HepG2 (cell line): ENCODE measurements around the gene FRMD4A. TPM values are rescaled to one million over a fixed set of nuclear protein-coding genes. Genes with fewer than 3 reads are reported as not detected.

ENCODE experiments used
- KAT8 ChIP-seq: IDR thresholded peaks from 2 replicates; pipeline ENCODE4 v1.6.1; 2016; ENCODE audit warnings: missing genetic modification reagents, missing compliant biosample characterization
- NFYC ChIP-seq: IDR thresholded peaks from 2 replicates; pipeline ENCODE4 v1.6.1; 2016; ENCODE audit warnings: missing genetic modification reagents, missing compliant biosample characterization
- NR2C2 ChIP-seq: sonication (generic); formaldehyde crosslinking; IDR thresholded peaks from 2 replicates; pipeline ENCODE4 v1.4.0; 2020; ENCODE audit warnings: missing genetic modification reagents, mild to moderate bottlenecking, moderate library complexity, borderline replicate concordance
- SP5 ChIP-seq: IDR thresholded peaks from 2 replicates; pipeline ENCODE4 v1.6.1; 2016; ENCODE audit warnings: low read depth, borderline replicate concordance
- SYNCRIP ChIP-seq: fragments of 200-400 bp; formaldehyde crosslinking; IDR thresholded peaks from 2 replicates; pipeline ENCODE4 v1.6.1; 2018; ENCODE audit warnings: mild to moderate bottlenecking, low read depth, low read length; ENCODE audit not compliant: insufficient read depth
- ZMAT3 ChIP-seq: sonication (generic); formaldehyde crosslinking; conservative IDR thresholded peaks from 2 replicates; pipeline ENCODE4 v1.7.0; 2021; ENCODE audit warnings: missing genetic modification reagents
- ZNF432 ChIP-seq: sonication (generic); formaldehyde crosslinking; IDR thresholded peaks from 2 replicates; pipeline ENCODE4 v1.5.0; 2020; ENCODE audit warnings: missing genetic modification reagents, mild to moderate bottlenecking, borderline replicate concordance
- ZSCAN9 ChIP-seq: IDR thresholded peaks from 2 replicates; pipeline ENCODE4 v1.6.1; 2016; ENCODE audit warnings: borderline replicate concordance
- polyA plus RNA-seq, 8 experiments: library from polyadenylated mRNA; depleted of rRNA in 3 of 8; stranded (reverse) in 7 of 8; unstranded in 1 of 8; fragments of >200 nt; fragmentation: Illumina TruSeq in 4 of 8; extraction: Trizol in 4 of 8; gene quantifications; 2 replicates each; pipeline versions ENCODE4 v1.2.1 to v1.2.3, GENCODE V29; 2011 to 2016; ENCODE audit warnings: low read depth in 4 of 8, missing spikeins in 1 of 8, mixed read lengths in 1 of 8; ENCODE audit not compliant: insufficient read depth in 1 of 8
- total RNA-seq, 5 experiments: library from RNA; depleted of rRNA; stranded (reverse); fragments of >200 nt; fragmentation: Illumina TruSeq; extraction: Trizol; gene quantifications; 2 replicates each; pipeline ENCODE4 v1.2.3, GENCODE V29; 2016; ENCODE audit warnings: low read depth in 1 of 5
- TF ChIP-seq, protein P1 (sequence below): sonication (generic); formaldehyde crosslinking; IDR thresholded peaks from one replicate; pipeline ENCODE4 v1.5.1; 2020; ENCODE audit warnings: mild to moderate bottlenecking, missing genetic modification reagents; ENCODE audit errors: not compliant biosample characterization

FRMD4A gene
- total and polyA plus RNA-seq, 2 of the 13 experiments (the other 11 are each of a cell fraction or from before 2014, with no cell fraction given): 0.09 to 0.26 TPM

DNA sequence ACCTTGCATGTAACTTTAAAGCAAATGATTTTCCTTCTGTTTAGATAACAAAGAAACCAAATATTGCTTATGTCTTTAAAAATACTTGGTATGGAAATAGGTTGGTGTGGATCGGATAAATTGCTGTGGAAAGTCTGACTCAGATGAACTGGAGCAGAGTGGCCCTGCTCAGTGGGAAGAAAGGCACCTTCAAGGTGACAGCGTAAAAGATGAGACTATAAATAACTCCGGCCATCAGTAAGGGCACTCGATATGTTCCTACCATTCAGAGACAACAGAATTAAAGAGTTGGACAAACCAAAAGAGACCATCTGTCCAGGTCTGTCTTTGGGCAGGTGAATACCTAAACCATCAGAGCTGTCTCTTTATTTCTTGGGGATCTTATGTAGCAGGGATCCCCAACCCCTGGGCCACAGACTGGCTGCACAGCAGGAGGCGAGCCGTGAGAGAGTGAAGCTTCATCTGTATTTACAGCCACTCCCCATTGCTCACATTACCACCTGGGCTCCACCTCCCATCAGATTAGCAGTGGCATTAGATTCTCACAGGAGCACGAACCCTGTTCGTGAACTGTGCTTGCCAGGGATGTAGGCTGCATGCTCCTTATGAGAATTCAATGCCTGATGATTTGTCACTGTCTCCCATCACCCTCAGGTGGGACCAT is 386.9 kb downstream of the FRMD4A start (continued):
- TF ChIP-seq, protein P1, sequence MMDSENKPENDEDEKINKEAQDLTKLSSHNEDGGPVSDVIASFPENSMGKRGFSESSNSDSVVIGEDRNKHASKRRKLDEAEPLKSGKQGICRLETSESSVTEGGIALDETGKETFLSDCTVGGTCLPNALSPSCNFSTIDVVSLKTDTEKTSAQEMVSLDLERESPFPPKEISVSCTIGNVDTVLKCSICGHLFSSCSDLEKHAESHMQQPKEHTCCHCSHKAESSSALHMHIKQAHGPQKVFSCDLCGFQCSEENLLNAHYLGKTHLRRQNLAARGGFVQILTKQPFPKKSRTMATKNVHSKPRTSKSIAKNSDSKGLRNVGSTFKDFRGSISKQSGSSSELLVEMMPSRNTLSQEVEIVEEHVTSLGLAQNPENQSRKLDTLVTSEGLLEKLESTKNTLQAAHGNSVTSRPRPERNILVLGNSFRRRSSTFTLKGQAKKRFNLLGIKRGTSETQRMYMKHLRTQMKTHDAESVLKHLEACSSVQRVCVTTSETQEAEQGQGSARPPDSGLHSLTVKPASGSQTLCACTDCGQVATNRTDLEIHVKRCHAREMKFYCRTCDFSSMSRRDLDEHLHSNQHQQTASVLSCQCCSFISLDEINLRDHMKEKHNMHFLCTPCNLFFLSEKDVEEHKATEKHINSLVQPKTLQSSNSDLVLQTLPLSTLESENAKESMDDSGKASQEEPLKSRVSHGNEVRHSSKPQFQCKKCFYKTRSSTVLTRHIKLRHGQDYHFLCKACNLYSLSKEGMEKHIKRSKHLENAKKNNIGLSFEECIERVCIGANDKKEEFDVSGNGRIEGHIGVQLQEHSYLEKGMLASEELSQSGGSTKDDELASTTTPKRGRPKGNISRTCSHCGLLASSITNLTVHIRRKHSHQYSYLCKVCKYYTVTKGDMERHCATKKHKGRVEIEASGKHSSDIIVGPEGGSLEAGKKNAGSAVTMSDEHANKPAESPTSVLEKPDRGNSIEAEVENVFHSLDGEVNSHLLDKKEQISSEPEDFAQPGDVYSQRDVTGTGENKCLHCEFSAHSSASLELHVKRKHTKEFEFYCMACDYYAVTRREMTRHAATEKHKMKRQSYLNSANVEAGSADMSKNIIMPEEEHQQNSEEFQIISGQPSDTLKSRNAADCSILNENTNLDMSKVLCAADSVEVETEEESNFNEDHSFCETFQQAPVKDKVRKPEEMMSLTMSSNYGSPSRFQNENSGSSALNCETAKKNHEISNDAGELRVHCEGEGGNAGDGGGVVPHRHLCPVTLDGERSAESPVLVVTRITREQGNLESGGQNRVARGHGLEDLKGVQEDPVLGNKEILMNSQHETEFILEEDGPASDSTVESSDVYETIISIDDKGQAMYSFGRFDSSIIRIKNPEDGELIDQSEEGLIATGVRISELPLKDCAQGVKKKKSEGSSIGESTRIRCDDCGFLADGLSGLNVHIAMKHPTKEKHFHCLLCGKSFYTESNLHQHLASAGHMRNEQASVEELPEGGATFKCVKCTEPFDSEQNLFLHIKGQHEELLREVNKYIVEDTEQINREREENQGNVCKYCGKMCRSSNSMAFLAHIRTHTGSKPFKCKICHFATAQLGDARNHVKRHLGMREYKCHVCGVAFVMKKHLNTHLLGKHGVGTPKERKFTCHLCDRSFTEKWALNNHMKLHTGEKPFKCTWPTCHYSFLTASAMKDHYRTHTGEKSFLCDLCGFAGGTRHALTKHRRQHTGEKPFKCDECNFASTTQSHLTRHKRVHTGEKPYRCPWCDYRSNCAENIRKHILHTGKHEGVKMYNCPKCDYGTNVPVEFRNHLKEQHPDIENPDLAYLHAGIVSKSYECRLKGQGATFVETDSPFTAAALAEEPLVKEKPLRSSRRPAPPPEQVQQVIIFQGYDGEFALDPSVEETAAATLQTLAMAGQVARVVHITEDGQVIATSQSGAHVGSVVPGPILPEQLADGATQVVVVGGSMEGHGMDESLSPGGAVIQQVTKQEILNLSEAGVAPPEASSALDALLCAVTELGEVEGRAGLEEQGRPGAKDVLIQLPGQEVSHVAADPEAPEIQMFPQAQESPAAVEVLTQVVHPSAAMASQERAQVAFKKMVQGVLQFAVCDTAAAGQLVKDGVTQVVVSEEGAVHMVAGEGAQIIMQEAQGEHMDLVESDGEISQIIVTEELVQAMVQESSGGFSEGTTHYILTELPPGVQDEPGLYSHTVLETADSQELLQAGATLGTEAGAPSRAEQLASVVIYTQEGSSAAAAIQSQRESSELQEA (CRISPR knock-in tag): no peak
- no peak for TF ChIP-seq ZNF432 (CRISPR knock-in tag)
- no peak for TF ChIP-seq ZSCAN9
- TF ChIP-seq SP5 (CRISPR knock-in tag): no peak
- TF ChIP-seq NR2C2 (CRISPR knock-in tag): no peak
- no peak for TF ChIP-seq SYNCRIP
- TF ChIP-seq NFYC: no peak
- no peak for TF ChIP-seq KAT8 (CRISPR knock-in tag)
- TF ChIP-seq ZMAT3 (CRISPR knock-in tag): no peak
